GM13977 (cell line): ENCODE measurements around the gene DRD1.

Source experiments
- DNase-seq: peaks from one replicate; pipeline ENCODE4 v3.0.0; 2012; ENCODE audit warnings: low spot score
- CTCF ChIP-seq: IDR thresholded peaks from 2 replicates; pipeline ENCODE4 v1.5.1; 2012; ENCODE audit warnings: mild to moderate bottlenecking, control low read depth; ENCODE audit not compliant: insufficient read depth; ENCODE audit errors: extremely low read depth, missing control alignments
- in situ Hi-C: fragments of 300-500 bp; cut with MboI; formaldehyde crosslinking; loops from one replicate; pipeline ENCODE4 v1.12.0; 2022; ENCODE audit warnings: low sequenced_read_pairs, low pct_unique_long_range_greater_than_20kb, mixed read lengths, inconsistent platforms; ENCODE audit not compliant: unreplicated experiment

DRD1 gene

GRCh38 chr5:175485631-175486030, 41.6 kb upstream of the DRD1 start:
- in situ Hi-C loops: no loop called here
- DNase-seq: no peak

GRCh38 chr5:175484829-175485228, 40.8 kb upstream of the DRD1 start:
- no peak for TF ChIP-seq CTCF
- no peak for DNase-seq
- in situ Hi-C loops: no loop called here

More at GRCh38 chr5:175485631-175486030, 41.6 kb upstream of the DRD1 start:
- no peak for TF ChIP-seq CTCF

GRCh38 chr5:175484322-175484721, 40.3 kb upstream of the DRD1 start:
- in situ Hi-C loops: no loop called here
- no peak for DNase-seq
- TF ChIP-seq CTCF: no peak

- in situ Hi-C loops: no loop called here
- TF ChIP-seq CTCF: no peak
- DNase-seq: no peak
Measured at GRCh38 chr5:175483337-175483736, 39.4 kb upstream of the DRD1 start.

GRCh38 chr5:175479125-175479881, 35.3 kb upstream of the DRD1 start:
- TF ChIP-seq CTCF: no peak
- in situ Hi-C loops: no loop called here
- DNase-seq: no peak

- no peak for TF ChIP-seq CTCF
- in situ Hi-C loops: no loop called here
- peak; percentile 96 for DNase-seq
Measured at GRCh38 chr5:175478384-175479124, 34.6 kb upstream of the DRD1 start, which contains the start of gene SFXN1. TSS of gene SFXN1 (plus strand) at chr5:175478560. CDS start at chr5:175492104, 13,544 bp downstream.
